ENCODE data around the gene ANKRD11.
"Not testable (repeated sequence)": the region's sequence is repeated elsewhere in the genome, so short reads cannot be mapped to it uniquely, and the experiment has no call there.

DNA sequence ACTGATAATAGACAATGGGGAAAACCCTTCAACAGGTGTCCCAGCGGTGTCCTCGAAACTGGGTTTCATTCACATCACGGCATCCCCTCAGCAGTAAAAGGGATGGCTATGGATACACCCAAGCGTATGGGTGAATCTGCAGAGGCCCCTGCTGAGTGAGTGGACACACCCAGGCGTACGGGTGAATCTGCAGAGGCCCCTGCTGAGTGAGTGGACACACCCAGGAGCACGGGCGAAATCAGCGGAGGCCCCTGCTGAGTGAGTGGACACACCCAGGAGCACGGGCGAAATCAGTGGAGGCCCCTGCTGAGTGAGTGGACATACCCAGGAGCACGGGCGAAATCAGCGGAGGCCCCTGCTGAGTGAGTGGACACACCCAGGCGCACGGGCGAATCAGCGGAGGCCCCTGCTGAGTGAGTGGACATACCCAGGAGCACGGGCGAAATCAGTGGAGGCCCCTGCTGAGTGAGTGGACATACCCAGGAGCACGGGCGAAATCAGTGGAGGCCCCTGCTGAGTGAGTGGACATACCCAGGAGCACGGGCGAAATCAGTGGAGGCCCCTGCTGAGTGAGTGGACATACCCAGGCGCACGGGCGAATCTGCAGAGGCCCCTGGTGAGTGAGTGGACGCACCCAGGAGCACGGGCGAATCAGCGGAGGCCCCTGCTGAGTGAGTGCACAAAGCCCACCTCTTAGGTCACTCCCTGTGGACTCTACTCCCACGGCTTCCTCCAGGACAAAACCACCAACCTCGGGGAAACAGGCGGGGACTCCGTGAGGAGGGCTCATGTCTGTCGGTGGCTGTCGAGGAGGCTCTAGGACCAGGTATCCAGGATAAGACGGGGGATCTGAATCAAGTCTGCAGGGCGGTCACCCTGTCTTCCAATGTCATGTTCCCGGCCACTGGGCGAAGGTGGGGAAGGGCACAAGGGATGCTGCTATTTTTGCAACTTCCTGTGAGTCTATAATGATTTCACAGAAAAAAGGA, 161.7 kb downstream of the ANKRD11 start:
- TF ChIP-seq, protein P1, sequence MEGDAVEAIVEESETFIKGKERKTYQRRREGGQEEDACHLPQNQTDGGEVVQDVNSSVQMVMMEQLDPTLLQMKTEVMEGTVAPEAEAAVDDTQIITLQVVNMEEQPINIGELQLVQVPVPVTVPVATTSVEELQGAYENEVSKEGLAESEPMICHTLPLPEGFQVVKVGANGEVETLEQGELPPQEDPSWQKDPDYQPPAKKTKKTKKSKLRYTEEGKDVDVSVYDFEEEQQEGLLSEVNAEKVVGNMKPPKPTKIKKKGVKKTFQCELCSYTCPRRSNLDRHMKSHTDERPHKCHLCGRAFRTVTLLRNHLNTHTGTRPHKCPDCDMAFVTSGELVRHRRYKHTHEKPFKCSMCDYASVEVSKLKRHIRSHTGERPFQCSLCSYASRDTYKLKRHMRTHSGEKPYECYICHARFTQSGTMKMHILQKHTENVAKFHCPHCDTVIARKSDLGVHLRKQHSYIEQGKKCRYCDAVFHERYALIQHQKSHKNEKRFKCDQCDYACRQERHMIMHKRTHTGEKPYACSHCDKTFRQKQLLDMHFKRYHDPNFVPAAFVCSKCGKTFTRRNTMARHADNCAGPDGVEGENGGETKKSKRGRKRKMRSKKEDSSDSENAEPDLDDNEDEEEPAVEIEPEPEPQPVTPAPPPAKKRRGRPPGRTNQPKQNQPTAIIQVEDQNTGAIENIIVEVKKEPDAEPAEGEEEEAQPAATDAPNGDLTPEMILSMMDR (IDR thresholded peaks at IDR 0.05), result not testable (repeated sequence)
- not testable (repeated sequence) for TF ChIP-seq POLR2A (IDR thresholded peaks at IDR 0.05)
